ENCODE results near the gene RASA2.
"Not testable (repeated sequence)": the region's sequence is repeated elsewhere in the genome, so short reads cannot be mapped to it uniquely, and the experiment has no call there.

The RASA2 gene

GRCh38 chr3:141529256-141529655 lies 42.4 kb downstream of the RASA2 start:
- DNase-seq (ENCODE audit: extremely low read depth in 1 of 2, low read depth in 1 of 2): no peak

GRCh38 chr3:141529717-141530414 lies 43.0 kb downstream of the RASA2 start:
- DNase-seq (ENCODE audit: extremely low read depth in 1 of 2, low read depth in 1 of 2): no peak

GRCh38 chr3:141530415-141530768 lies 43.6 kb downstream of the RASA2 start:
- no peak for DNase-seq (ENCODE audit: extremely low read depth in 1 of 2, low read depth in 1 of 2)

- DNase-seq (ENCODE audit: extremely low read depth in 1 of 2, low read depth in 1 of 2): no peak
Observed at GRCh38 chr3:141532609-141533008, 45.8 kb downstream of the RASA2 start.

GRCh38 chr3:141536017-141536416 lies 49.2 kb downstream of the RASA2 start:
- not testable (repeated sequence) for DNase-seq (ENCODE audit: extremely low read depth in 1 of 2, low read depth in 1 of 2)

GRCh38 chr3:141537856-141538255 lies 51.0 kb downstream of the RASA2 start:
- no peak for DNase-seq (ENCODE audit: extremely low read depth in 1 of 2, low read depth in 1 of 2)

GRCh38 chr3:141538568-141539240 lies 51.9 kb downstream of the RASA2 start:
- no peak for DNase-seq (ENCODE audit: extremely low read depth in 1 of 2, low read depth in 1 of 2)

GRCh38 chr3:141539431-141540187 lies 52.8 kb downstream of the RASA2 start:
- no peak for DNase-seq (ENCODE audit: extremely low read depth in 1 of 2, low read depth in 1 of 2)

- no peak for DNase-seq (ENCODE audit: extremely low read depth in 1 of 2, low read depth in 1 of 2)
Observed at GRCh38 chr3:141540531-141540930, 53.7 kb downstream of the RASA2 start.

GRCh38 chr3:141542202-141542969 lies 55.6 kb downstream of the RASA2 start:
- no peak for DNase-seq (ENCODE audit: extremely low read depth in 1 of 2, low read depth in 1 of 2)

GRCh38 chr3:141542989-141543388 lies 56.2 kb downstream of the RASA2 start:
- no peak for DNase-seq (ENCODE audit: extremely low read depth in 1 of 2, low read depth in 1 of 2)

- DNase-seq (ENCODE audit: extremely low read depth in 1 of 2, low read depth in 1 of 2): no peak
Observed at GRCh38 chr3:141544697-141545096, 57.9 kb downstream of the RASA2 start.

- no peak for DNase-seq (ENCODE audit: extremely low read depth in 1 of 2, low read depth in 1 of 2)
Observed at GRCh38 chr3:141546081-141546480, 59.3 kb downstream of the RASA2 start.

- DNase-seq (ENCODE audit: extremely low read depth in 1 of 2, low read depth in 1 of 2): no peak
Observed at GRCh38 chr3:141546586-141546985, 59.8 kb downstream of the RASA2 start.

- DNase-seq (ENCODE audit: extremely low read depth in 1 of 2, low read depth in 1 of 2): no peak
Observed at GRCh38 chr3:141547791-141548190, 61.0 kb downstream of the RASA2 start.

GRCh38 chr3:141550926-141551665 lies 64.3 kb downstream of the RASA2 start:
- no peak for DNase-seq (ENCODE audit: extremely low read depth in 1 of 2, low read depth in 1 of 2)

GRCh38 chr3:141552440-141552991 lies 65.7 kb downstream of the RASA2 start:
- DNase-seq (ENCODE audit: extremely low read depth in 1 of 2, low read depth in 1 of 2): no peak

GRCh38 chr3:141553055-141553454 lies 66.2 kb downstream of the RASA2 start:
- no peak for DNase-seq (ENCODE audit: extremely low read depth in 1 of 2, low read depth in 1 of 2)

GRCh38 chr3:141556034-141556433 lies 69.2 kb downstream of the RASA2 start:
- DNase-seq (ENCODE audit: extremely low read depth in 1 of 2, low read depth in 1 of 2): no peak

Measured in activated CD8-positive, alpha-beta memory T cell treated with anti-CD3 and anti-CD28 coated beads for 1 hour (primary cell).